ENCODE data around the gene C11orf91.
"Not testable (repeated sequence)": the region's sequence is repeated elsewhere in the genome, so short reads cannot be mapped to it uniquely, and the experiment has no call there.

The C11orf91 gene

DNA sequence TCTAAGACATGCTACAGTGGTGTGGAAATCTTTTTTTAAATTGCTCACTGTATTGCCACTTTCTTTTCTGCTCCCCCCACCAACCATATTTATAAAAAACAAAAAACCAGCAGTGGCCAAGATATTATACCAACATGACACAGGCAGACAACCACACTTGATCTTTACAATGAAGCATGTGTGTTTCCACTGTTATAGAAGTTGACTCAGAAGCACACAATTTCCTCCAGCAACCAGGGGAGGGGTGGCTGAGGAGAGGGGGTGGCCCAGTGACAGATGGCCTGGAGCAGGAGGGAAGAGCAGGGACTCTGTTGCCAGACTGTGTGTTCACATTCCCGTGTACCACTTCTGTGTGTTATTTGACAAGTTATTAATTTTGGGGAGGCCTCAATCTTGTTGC is 20.8 kb upstream of the C11orf91 start:
- no peak for DNase-seq

DNA sequence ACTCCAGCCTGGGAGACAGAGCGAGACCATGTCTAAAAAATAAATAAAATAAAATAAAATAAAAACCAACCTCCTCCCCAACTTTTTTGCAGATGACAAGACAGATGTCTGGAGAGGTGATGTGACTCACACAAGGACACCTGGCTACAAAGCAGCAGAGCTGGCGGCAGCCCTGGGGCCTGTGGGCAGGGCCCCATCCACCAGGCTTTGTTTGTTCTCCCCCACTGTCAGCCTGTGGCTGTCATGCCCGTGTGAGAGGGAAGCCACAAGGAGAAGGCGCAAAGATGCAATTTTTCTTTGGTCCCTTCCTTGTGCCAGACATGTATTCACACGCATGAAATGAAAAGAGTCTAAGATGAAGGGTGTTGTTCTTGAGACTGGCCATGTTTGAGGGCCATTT is 19.0 kb upstream of the C11orf91 start:
- no peak for DNase-seq

DNA sequence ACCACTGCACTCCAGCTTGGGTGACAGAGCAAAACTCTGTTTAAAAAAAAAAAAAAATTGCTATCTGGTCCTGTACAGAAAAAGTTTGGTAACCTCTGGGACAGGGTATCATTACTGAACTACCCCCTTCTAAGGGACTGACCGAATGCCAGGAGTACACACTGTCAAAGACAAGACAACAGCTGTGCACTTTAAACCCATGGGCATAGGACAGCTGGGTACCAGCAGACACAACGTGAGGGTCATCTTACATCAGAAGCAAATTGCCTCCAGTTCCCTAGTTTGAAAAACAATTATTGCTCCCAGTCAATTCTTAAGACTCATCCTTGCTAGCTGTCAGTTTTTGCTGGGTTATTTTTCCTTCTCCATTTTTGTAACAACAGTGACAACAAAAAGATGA is 17.8 kb upstream of the C11orf91 start:
- no peak for DNase-seq

DNA sequence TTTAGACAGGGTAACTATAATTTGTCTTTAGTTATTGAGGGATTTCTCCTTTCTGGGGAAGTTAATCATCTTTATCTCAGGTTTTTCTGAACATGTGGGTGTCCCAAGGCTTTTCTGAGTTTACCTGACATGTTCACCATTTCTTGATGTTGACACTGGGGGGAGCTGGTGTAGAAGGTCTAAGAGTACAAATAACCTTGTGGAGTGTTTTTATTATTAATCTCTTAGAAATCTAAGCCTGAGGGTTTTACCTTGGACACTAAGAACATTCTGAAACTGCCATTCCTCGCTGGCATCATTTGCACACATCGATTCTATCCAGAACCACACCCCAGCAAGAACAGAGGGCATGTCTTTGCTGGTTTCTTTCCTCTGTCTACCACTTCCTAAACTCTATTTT is 15.6 kb upstream of the C11orf91 start:
- DNase-seq, result no peak

DNA sequence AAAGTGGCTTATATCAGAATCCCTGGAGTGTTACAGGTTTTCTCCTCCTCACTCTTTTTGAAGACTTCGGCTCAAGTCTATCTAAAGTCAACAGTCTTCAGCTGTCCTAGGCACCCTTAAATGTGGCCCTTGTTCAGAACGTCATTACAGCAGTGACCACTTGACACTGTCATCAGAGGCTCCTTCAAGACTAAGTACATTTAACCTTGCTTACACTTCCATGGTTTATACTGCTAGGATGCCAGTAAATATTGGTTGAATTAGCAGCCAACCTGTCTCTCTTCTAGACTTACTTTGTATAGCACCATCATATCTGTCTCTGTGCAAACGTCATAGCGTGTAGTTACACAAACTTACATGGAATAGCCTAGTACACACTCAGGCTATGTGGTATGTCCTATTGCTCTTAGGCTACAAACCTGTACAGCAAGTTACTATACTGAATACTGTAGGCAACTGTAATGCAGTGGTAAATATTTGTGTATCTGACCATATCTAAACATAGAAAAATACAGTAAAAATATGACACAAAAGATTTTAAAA is 13.3 kb upstream of the C11orf91 start:
- no peak for DNase-seq

DNA sequence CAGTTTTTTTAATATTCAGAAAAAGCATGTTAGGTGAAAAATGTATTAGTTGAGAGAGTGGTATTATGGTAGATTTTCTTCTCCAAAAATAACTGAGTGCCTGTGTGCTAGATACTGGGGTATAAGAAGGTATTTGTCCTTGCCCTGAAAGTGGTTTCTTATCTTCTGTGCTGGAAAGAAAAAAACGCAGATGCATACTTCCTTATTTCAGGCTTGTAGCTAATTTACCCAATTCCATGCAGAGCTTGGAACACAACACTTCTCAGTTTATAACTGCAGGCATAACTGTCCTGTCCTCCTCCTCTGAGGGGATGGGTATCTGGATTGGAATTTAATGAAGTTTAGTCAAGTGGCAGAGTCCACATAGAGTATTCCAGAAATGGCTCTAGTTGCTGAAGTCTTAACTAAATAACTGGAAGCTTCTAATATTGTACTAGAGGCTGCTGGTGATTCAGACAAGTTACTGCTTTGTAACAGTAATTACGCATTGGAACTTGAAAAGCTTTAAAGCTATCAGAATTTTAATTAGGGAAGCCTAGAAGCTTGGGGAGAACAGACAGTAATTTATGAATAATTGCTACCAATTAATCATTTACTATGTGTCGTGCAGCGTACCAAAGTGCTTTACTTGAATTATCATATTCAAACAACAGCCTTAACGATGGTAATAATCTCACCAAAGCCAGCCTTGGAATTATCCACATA is 12.7 kb upstream of the C11orf91 start:
- no peak for DNase-seq

DNA sequence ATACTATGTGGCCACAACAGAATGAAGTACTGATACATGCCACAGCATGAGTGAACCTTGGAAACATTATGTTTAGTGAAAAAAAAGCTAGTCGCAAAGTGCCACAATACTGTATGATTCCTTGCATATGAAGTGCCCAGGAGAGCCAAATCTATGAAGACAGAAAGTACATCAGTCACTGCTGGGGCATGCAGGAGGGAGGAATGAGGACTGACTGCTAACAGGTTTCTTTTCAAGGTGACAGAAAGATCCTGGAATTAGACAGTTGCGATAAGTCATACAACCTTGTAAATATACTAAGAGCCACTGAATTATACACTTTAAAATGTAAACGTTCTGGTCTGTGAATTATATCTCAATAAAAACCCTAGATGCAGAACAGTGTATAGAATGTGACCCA is 11.8 kb upstream of the C11orf91 start:
- no peak for DNase-seq

DNA sequence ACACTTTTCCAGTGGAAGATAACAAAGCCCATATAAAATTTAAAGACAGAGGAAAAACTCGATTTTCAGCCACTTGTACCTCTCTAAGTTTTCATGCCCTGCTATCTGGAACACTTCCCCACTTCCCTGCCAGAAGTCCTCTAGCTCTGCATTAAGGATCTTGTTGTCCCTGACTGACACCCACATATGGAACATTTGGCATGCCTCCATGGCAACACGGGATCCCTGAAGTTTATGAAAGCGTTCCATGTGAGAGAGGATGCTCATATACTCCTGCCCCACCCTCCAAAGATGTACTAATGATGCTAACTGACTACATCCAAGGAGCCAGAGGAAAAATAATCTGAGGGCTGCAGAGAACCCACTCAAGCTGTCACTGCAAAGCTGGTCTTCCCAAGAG is 8.8 kb upstream of the C11orf91 start:
- DNase-seq, result no peak

DNA sequence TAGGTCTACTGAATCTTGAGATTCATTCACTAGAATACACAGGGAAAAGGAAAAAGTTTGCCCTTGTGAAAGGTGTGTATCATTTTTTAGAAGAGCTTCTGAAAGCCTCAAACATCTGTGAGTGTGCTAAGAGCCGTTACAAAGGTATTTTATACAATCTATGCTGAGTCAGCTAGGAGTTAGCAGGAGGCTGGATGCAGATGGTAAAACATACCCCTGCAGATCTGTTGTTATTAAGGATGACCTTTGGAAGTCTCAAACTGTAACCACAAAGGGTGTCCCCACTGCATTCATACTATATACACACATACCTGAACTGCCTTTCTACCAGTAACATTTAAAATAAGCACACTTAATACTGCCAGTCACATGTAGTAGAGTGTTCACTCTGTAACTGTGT is 8.4 kb upstream of the C11orf91 start:
- no peak for DNase-seq

DNA sequence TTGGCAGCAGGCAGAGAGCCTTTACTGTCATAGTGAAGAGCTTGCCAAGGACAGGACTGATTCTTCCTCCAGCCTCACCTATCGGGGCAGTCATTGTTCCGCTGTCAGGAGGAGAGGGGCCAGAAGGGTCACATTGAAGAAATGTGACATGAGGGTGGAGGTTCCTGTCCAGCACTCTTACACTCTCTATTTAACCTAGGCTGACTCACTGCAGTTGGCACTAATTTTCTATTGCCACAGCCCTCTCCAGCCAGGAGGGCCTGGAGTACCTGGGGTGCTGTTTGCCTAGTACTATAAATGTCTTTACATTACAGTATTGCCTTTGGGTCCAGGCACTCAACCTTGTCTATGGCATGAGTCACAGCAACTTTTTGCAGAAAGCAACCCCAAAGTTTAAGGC is 7.2 kb upstream of the C11orf91 start:
- DNase-seq, result not testable (repeated sequence)

DNA sequence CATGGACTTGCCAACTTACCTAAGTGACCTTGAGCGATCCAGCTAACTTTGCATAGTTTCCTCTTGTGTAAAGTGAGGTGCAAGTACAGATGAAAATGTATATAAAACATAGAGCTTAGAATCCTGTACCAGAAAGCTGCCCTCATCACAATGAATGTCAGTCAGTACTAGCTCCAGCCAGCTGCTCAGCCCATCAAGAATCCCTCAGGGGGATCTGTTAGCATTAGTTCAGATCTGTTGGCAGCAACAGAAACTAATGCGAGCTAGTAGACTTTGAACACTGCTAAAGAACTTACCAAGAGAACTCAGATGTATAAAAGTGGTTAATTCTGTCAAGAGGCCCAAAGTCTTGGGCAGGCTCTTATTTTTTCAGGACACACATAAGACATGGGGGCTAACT is 6.3 kb upstream of the C11orf91 start:
- no peak for DNase-seq

DNA sequence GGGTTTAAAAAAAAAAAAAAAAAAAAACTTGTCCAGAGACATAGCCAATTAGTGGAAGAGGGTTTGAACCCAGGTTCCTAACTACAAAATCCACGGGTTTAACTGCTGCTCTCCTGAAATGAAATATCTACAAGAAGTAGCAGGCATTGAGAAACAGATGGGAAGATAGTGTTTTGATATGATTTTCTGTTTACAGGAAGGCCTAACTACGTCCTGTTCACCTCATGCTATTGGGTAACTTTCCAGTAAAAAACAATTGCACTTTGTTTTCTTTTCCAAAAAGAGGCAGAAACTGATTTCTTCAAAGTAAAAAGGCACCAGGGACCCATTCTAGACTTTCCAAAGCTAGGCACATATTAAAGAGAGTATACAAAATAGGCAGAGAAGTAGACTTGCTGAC is 5.9 kb upstream of the C11orf91 start:
- no peak for DNase-seq

DNA sequence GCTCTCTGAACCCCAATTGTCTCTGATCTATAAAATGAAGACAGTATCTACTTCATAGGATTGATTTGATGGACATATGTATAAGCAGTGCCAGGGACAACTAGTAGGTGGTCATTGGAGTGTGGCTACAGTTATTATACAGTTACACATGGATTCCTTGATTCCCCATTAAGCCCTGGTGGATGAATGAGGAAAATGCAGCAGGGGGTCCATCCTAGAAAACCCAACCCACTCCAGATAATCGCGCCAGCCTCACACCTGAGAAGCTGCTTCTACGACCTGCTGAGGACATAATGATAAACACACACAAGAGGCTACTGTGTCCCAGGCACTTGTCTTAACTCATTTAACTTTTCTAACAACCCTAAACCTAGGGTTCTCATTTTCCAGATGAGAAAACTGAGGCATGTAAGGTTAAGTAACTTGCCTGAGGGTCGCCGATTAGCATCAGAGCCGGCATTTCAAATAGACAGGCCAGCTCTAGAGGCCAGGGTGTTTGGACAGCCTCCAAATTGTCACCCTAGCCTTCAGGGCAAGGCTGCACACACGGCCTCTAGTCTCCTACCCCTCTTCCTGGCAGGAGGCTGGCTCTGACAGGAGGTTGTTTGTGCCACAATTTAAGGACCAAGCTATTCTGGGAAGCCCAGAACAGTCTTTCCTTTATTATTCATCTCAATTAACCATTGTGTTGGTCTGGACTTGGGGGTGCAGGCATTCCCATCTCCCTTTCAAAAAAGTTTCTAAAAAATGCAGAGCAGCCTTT is 3.8 kb upstream of the C11orf91 start:
- DNase-seq, result no peak

DNA sequence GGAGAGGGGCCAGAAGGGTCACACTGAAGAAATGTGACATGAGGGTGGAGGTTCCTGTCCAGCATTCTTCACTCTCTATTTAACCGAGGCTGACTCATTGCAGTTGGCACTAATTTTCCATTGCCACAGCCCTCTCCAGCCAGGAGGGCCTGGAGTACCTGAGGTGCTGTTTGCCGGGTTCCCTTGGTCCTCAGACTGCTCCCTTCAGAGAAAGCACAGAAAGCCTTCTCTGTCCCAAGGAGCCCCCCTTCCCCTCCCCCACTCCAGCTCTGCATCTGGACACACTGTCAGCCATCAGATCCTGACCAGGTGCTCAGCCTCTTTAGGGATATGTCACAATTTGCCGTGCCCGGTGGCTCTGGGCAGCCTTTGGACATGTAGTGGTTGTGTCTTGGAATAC is 3.2 kb upstream of the C11orf91 start:
- no peak for DNase-seq

DNA sequence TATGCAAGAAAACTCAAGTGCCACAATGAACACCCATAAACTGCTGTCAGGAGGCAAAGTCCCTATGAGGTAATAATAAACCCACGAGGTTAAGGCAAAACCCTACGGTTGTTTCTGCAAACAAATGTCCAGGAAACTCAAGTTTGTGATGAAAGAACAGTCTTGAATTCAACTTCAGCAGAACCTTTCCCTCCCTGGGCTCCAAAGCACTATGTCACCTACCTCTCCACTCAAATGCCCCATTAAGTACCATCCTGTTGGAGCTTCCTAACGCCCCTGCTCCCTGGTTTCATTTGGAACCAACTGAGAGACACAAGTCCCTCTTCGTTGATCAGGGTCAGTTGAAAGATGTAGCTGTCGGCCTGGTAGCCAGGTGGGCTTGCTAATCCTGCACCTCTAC is 2.6 kb upstream of the C11orf91 start:
- no peak for DNase-seq

DNA sequence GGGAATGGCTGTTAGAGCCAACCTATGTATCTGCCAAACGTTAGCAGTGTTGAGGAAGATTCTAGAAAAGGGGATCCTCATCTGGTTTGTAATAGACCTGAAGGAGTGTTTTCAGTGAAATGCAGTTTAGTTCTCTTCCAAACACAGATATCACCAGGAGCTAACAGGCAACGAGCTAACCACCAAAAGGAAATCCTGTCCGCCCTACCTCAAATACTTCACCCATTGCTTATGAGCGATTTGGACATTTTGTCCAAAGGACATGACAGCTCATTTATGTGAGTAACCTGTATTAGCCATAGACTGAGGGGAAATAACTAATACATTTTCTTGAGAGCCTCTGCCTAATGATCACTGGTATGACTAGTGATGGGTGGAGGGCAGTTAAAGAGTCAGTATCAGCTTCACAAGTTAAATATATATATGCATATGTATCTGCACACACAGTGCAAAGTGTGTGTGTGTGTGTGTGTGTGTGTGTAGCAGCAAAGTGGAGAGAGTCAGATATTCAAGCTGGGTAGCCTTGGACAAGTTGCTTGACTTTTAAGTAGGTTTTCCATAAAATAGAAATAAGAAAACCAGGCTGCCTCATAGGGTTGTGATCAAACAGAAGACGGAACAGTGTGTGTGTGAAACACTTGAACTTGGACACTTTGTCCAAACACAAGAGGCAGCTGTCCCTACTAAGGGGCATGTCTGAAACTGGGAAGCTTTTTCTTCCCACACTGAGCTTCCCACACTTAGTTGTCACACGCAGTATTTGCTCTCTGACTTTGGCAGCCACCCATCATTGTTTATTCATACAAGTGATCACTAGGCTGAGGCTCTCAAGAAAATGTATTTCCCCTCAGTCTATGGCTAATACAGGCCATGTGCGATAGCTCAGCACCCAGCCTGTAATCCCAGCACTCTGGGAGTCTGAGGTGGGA is 940 bp upstream of the C11orf91 start:
- DNase-seq, result no peak

DNA sequence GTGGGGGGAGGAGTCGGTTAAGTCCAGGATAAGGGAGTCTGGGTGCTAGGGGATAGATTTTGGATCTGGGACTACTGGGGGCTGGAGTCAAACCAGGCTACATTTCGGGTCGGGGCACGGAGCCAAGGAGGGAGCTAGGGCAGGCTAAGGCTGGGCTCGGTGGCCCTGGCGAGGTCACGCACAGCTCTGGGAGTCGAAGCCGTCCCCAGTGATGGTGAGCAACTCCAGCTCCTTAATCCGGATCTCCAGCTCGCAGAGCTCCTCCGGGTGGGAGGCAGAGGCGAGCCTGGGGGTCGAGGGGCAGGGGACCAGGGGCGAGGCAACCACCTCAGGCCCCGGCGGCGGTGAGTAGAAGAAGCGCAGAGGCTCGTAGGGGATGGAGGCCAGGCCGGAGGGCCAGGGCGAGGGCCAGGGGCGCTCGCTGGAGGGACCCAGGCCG is 544 bp downstream of the C11orf91 start:
- DNase-seq, result no peak

DNA sequence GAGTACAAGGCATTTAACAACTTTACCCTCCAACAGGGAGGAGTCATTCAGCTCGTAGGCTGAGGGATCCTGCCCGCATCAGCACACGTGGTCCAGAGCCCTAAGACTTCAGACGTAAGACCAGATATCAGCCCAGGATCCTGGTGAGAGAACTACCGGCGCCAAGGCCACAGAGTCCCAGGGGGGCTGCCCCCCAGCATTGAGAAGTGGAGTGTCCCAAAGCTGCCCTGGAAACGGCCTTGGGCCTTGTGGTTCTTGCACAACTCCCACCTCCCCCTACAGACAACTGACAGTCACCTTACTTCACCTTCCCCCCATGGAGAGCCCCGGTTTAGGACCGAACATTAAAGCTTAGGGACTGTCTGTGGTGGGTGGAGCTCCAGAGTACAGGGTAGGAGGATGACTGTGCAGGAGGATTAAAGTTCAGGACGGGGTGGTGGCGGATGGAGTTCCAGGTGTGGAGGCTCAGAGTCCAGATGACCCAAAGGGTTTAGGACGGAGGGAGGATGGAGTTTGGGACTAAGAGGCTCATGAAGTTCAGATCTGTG is 1.0 kb downstream of the C11orf91 start:
- no peak for DNase-seq

DNA sequence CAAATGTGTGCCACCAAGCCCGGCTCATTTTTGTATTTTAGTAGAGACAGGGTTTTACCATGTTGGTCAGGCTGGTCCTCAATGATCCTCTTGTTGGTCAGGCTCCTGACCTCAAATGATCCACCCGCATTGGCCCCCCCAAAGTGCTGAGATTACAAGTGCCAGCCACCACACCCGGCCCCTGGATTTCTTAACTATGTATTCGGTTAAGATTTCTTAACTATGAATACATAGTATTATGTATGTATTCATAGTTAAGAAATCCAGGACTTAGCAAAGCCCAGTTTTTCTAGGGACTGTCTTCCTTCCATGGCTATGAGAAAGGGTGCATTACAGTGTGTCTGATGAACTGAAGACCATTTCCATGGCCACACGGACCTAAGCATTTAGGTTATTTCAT is 1.7 kb downstream of the C11orf91 start:
- DNase-seq, result no peak

DNA sequence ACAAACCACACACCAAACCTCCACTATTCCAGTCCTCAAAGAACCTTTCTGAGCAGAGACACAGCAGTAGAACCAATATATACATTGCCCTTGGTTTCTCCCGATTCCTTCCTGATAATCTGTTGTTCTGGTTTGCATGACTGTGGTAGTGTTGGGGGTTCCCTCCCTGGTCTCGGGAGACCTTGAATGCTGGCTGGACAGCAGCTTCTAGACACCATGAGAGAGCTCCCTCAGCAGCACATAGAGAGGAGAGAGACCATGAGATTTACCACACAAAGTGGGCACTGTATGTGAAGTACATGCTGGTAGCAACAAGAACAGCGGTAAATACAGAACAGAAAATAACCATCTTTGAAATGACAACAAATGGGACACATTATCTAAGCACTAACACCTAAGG is 2.6 kb downstream of the C11orf91 start:
- no peak for DNase-seq

DNA sequence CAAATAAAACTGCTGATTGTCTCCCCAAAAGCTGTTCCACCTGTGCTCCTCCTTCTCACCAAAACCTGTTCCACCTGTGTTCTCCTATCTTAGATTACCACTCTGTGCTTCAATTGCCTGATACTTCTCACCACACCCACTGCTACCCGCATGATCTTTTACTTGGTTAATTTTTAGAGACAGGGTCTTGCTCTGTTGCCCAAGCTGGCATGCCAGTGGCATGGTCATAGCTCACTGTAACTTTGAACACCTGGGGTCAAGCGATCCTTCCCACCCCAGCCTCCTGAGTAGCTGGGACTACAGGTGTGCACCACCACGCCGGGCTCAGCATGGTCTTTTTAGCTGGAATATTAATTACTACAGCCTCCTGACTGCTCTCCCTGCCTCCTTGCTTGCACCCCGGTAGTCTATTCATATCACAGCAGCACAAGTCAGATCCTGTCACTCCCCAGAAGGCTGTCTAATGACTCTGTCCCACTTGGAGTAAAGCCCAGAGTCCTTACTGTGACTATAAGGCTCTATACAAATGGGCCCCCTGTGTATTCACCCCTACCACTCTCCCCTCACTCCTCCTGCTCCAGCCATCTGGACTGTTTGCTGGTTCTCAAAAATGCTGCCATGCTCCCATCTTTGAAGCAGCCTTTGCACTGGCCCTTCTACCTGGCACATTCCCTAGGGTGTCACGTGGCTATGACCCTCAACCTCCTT is 3.5 kb downstream of the C11orf91 start:
- DNase-seq, result no peak

DNA sequence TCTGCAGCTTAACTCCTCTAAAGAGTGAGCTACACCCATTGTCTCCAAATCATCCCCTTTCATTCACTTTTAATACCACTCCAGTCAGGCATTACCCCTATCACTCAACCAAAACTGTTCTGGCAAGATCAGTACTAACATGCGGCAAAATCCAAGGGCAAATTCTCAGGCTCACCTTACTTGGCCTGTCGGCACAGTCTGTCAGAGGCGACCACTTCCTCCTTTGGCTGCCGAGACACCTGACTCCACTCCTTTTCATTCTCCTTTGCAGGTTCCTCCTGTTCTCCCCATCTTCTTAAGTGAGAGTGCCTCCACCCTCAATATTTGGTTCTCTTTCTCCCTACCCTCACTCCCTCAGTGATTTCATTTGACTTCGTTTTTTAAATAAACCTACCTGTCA is 4.2 kb downstream of the C11orf91 start:
- no peak for DNase-seq

All from activated naive CD4-positive, alpha-beta T cell treated with Interleukin-2 at 50 U/mL for 16 hours (primary cell).